ENCODE measurements around the gene NRDC.

NRDC gene

GRCh38 chr1:51853360-51853759 is 25.2 kb downstream of the NRDC start:
- Histone ChIP-seq H3K79me2 (ENCODE audit: insufficient read depth, low read length) (peaks cover 24% of the 10 kb centered on the region; the same call in 1 of the 2 replicates), H3F3A (ENCODE audit: insufficient read depth) (no peaks in the 10 kb centered on the region), H3K27me3 (ENCODE audit: low read length) (no peaks in the 10 kb centered on the region), H4K20me1 (ENCODE audit: low read depth, low read length) (no peaks in the 10 kb centered on the region), H3K9ac (ENCODE audit: low read length) (no peak overlapping the region), H3K9me3 (ENCODE audit: insufficient read depth, low read length) (no peaks in the 10 kb centered on the region), H3K9me2 (replicated peaks; ENCODE audit: insufficient read depth, low read length) (no peaks in the 10 kb centered on the region), H3K36me3 (ENCODE audit: low read length) (0 out of 2 replicates have a peak, but pooled peaks cover 5% of the 10 kb centered on the region), H3K4me2 (ENCODE audit: low read depth, low read length, poor library complexity, severe bottlenecking) (no peak overlapping the region), H3K27ac (ENCODE audit: low read depth, low read length) (no peak overlapping the region), H3K4me3 (ENCODE audit: insufficient read depth, low read length, poor library complexity, severe bottlenecking) (no peak overlapping the region), H2AFZ (ENCODE audit: low read depth, low read length, severe bottlenecking) (no peak overlapping the region)
- TF ChIP-seq EZH2phosphoT487 (conservative IDR thresholded peaks at IDR 0.05; ENCODE audit: low read length) (no peak), CTCF (IDR thresholded peaks at IDR 0.05; ENCODE audit: insufficient read depth, low read length, poor library complexity, severe bottlenecking) (no peak)

GRCh38 chr1:51851882-51852396 is 26.6 kb downstream of the NRDC start:
- TF ChIP-seq CTCF (IDR thresholded peaks at IDR 0.05; ENCODE audit: insufficient read depth, low read length, poor library complexity, severe bottlenecking): no peak
- Histone ChIP-seq H3K27ac (ENCODE audit: low read depth, low read length) (no peak overlapping the region), H3K4me3 (ENCODE audit: insufficient read depth, low read length, poor library complexity, severe bottlenecking) (no peak overlapping the region), H3K79me2 (ENCODE audit: insufficient read depth, low read length) (peaks cover 16% of the 10 kb centered on the region; the same call in 1 of the 2 replicates), H3K9me2 (replicated peaks; ENCODE audit: insufficient read depth, low read length) (no peaks in the 10 kb centered on the region), H2AFZ (ENCODE audit: low read depth, low read length, severe bottlenecking) (no peak overlapping the region), H4K20me1 (ENCODE audit: low read depth, low read length) (no peaks in the 10 kb centered on the region), H3K4me2 (ENCODE audit: low read depth, low read length, poor library complexity, severe bottlenecking) (no peak overlapping the region), H3K27me3 (ENCODE audit: low read length) (no peaks in the 10 kb centered on the region), H3K36me3 (ENCODE audit: low read length) (0 out of 2 replicates have a peak, but pooled peaks cover 5% of the 10 kb centered on the region), H3K9me3 (ENCODE audit: insufficient read depth, low read length) (no peaks in the 10 kb centered on the region), H3K9ac (ENCODE audit: low read length) (no peak overlapping the region), H3F3A (ENCODE audit: insufficient read depth) (no peaks in the 10 kb centered on the region)

- H3K9ac ChIP-seq (ENCODE audit: low read length): no peak overlapping the region
- TF ChIP-seq EZH2phosphoT487 (conservative IDR thresholded peaks at IDR 0.05; ENCODE audit: low read length) (no peak), CTCF (IDR thresholded peaks at IDR 0.05; ENCODE audit: insufficient read depth, low read length, poor library complexity, severe bottlenecking) (no peak)
- H3F3A ChIP-seq (ENCODE audit: insufficient read depth): no peaks in the 10 kb centered on the region
- H3K9me3 ChIP-seq (ENCODE audit: insufficient read depth, low read length): no peaks in the 10 kb centered on the region
- no peaks in the 10 kb centered on the region for H4K20me1 ChIP-seq (ENCODE audit: low read depth, low read length)
- peaks cover 9% of the 10 kb centered on the region; the same call in 1 of the 2 replicates for H3K79me2 ChIP-seq (ENCODE audit: insufficient read depth, low read length)
- no peaks in the 10 kb centered on the region for H3K27me3 ChIP-seq (ENCODE audit: low read length)
- no peak overlapping the region for H3K4me3 ChIP-seq (ENCODE audit: insufficient read depth, low read length, poor library complexity, severe bottlenecking)
- no peak overlapping the region for H3K27ac ChIP-seq (ENCODE audit: low read depth, low read length)
- no peak overlapping the region for H3K4me2 ChIP-seq (ENCODE audit: low read depth, low read length, poor library complexity, severe bottlenecking)
- no peak overlapping the region for H2AFZ ChIP-seq (ENCODE audit: low read depth, low read length, severe bottlenecking)
- H3K36me3 ChIP-seq (ENCODE audit: low read length): 0 out of 2 replicates have a peak, but pooled peaks cover 5% of the 10 kb centered on the region
- H3K9me2 ChIP-seq (replicated peaks; ENCODE audit: insufficient read depth, low read length): no peaks in the 10 kb centered on the region
Observed at GRCh38 chr1:51850420-51851223, 27.9 kb downstream of the NRDC start.

Measured in SU-DHL-6 (cell line).